GM23248 (cell line): Measurements from ENCODE around the gene SPINT2.

Source experiments
- EZH2 ChIP-seq: fragments of 200-600 bp; sonication (generic); IDR thresholded peaks from 2 replicates; pipeline ENCODE4 v1.6.1; 2018; ENCODE audit warnings: antibody characterized with exemption, mild to moderate bottlenecking; ENCODE audit not compliant: insufficient read depth, poor library complexity, severe bottlenecking
- EZH2phosphoT487 ChIP-seq: fragments of 200-600 bp; sonication (generic); IDR thresholded peaks from 2 replicates; pipeline ENCODE4 v1.6.1; 2018; ENCODE audit warnings: antibody characterized with exemption, moderate library complexity, mild to moderate bottlenecking, low read depth; ENCODE audit not compliant: insufficient read depth

DNA sequence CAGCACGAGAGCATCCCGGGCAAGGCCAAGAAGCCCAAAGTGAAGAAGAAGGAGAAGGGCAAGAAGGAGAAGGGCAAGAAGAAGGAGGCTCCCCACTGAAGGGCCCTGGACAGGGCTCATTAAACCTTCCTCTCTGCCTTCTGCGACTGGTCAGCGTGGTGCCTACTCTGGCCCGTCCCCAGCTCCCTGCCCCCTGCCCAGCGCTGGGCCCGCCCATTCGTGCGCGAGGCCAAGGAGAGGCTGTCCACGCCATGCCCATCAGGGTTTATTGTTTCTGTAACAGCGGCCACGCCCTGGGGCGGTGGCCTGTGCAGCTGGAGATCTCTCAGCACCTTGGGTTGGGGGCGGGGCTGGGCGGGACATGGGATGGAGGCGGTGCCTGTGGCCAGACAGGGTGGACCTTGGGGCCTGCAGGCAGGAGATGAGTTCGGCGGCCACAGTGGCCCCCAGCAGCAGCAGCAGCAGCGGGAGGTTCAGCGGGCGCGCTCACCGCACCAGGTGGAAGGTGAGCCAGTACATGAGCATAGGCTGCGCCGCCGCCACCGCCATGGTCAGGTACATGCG lies 40.6 kb downstream of the SPINT2 start:
- TF ChIP-seq EZH2 (no peak), EZH2phosphoT487 (no peak)
